GM21360 (cell line): ENCODE measurements around the gene GLIS2.

Source experiments
- ATAC-seq: cut with Tn5 transposase; IDR thresholded peaks from one replicate; pipeline ENCODE4 v1.9.1; 2021; ENCODE audit warnings: mild to moderate bottlenecking, moderate library complexity; ENCODE audit not compliant: unreplicated experiment

The GLIS2 gene

GRCh38 chr16:4381072-4381934, 65.4 kb downstream of the GLIS2 start:
- no peak for ATAC-seq

GRCh38 chr16:4381935-4382794, 66.3 kb downstream of the GLIS2 start:
- no peak for ATAC-seq

- no peak for ATAC-seq
These were observed 67.0 kb downstream of the GLIS2 start for GRCh38 chr16:4382795-4383357.

- ATAC-seq, result no peak
These were observed 68.0 kb downstream of the GLIS2 start for GRCh38 chr16:4383591-4384444.

GRCh38 chr16:4384509-4384942, 68.7 kb downstream of the GLIS2 start:
- ATAC-seq, result no peak

- ATAC-seq, result no peak
These were observed 69.4 kb downstream of the GLIS2 start for GRCh38 chr16:4385066-4385788.

- no peak for ATAC-seq
These were observed 70.1 kb downstream of the GLIS2 start for GRCh38 chr16:4385789-4386450.

- no peak for ATAC-seq
These were observed 70.6 kb downstream of the GLIS2 start for GRCh38 chr16:4386451-4386805.

GRCh38 chr16:4386951-4387565, 71.2 kb downstream of the GLIS2 start:
- ATAC-seq, result no peak

- ATAC-seq, result no peak
These were observed 71.9 kb downstream of the GLIS2 start for GRCh38 chr16:4387781-4388180.

- no peak for ATAC-seq
These were observed 72.6 kb downstream of the GLIS2 start for GRCh38 chr16:4388271-4389021.
